Endodermal cell (in vitro differentiated cells): ENCODE data around the gene IL26. TPM values are rescaled to one million over a fixed set of nuclear protein-coding genes. Genes with fewer than 3 reads are reported as not detected.
"Not testable (repeated sequence)": the region's sequence is repeated elsewhere in the genome, so short reads cannot be mapped to it uniquely, and the experiment has no call there.

Experiments used
- DNase-seq: peaks from one replicate; pipeline ENCODE4 v3.0.0-alpha.2; 2017
- H3K27ac ChIP-seq: 2 replicates; pipeline ENCODE4 v1.5.1; 2013; ENCODE audit warnings: mild to moderate bottlenecking, low read depth, low read length, moderate library complexity
- H3K27me3 ChIP-seq: 2 replicates; pipeline ENCODE4 v1.6.1; 2013; ENCODE audit warnings: mild to moderate bottlenecking, low read length, moderate library complexity; ENCODE audit not compliant: insufficient read depth, control insufficient read depth, poor library complexity, severe bottlenecking
- H3K36me3 ChIP-seq: 2 replicates; pipeline ENCODE4 v1.7.0; 2013; ENCODE audit warnings: mild to moderate bottlenecking, low read length, moderate library complexity; ENCODE audit not compliant: control insufficient read depth, insufficient read depth
- H3K4me1 ChIP-seq: one replicate; pipeline ENCODE4 v1.7.0; 2013; ENCODE audit warnings: low read length; ENCODE audit not compliant: control insufficient read depth, insufficient read depth
- H3K4me3 ChIP-seq: 2 replicates; pipeline ENCODE4 v1.5.1; 2013; ENCODE audit warnings: mild to moderate bottlenecking, low read length, moderate library complexity
- H3K9ac ChIP-seq: 2 replicates; pipeline ENCODE4 v1.6.1; 2013; ENCODE audit warnings: mild to moderate bottlenecking, low read length, moderate library complexity; ENCODE audit not compliant: poor library complexity, severe bottlenecking; ENCODE audit errors: extremely low read depth
- H3K9me3 ChIP-seq: 2 replicates; pipeline ENCODE4 v1.6.1; 2013; ENCODE audit warnings: mild to moderate bottlenecking, low read length, moderate library complexity; ENCODE audit not compliant: control insufficient read depth
- H3K27ac Mint-ChIP-seq: 2 replicates; pipeline ENCODE4 v1.8.0; 2020; ENCODE audit warnings: mixed read lengths
- H3K27me3 Mint-ChIP-seq: 2 replicates; pipeline ENCODE4 v1.8.0; 2021; ENCODE audit warnings: mild to moderate bottlenecking, mixed read lengths; ENCODE audit not compliant: insufficient read depth
- H3K36me3 Mint-ChIP-seq: 2 replicates; pipeline ENCODE4 v1.8.0; 2020; ENCODE audit warnings: low read depth, mixed read lengths
- H3K4me1 Mint-ChIP-seq: 2 replicates; pipeline ENCODE4 v1.8.0; 2020; ENCODE audit warnings: mixed read lengths
- H3K4me3 Mint-ChIP-seq: 2 replicates; pipeline ENCODE4 v1.8.0; 2020; ENCODE audit warnings: mild to moderate bottlenecking, moderate library complexity, mixed read lengths
- H3K9me3 Mint-ChIP-seq: 2 replicates; pipeline ENCODE4 v1.8.0; 2020; ENCODE audit warnings: mild to moderate bottlenecking, mixed read lengths
- WGBS, 2 experiments: methylation state at CpG; one replicate each; pipeline versions ENCODE4 v1.1.5 to v1.1.7; 2013; ENCODE audit warnings: missing lambda C conversion rate in 2 of 2, mixed read lengths in 1 of 2; ENCODE audit not compliant: insufficient coverage in 1 of 2, insufficient read length in 1 of 2; 5-methylcytosine and 5-hydroxymethylcytosine counted together
- total RNA-seq, 2 donors: library from RNA; stranded (reverse); fragmentation: NEBNext Ultra II Directional in 1 of 2; extraction: Animal tissue kit (Norgen Biotek cat#: 25700) in 1 of 2; gene quantifications; 2 replicates in 1 of 2; 3 replicates in 1 of 2; pipeline ENCODE4 v1.2.1, GENCODE V29; 2021
- TF ChIP-seq, protein P1 (sequence below): fragments of 200-600 bp; sonication (generic); conservative IDR thresholded peaks from 2 replicates; pipeline ENCODE4 v1.5.0; 2021; ENCODE audit warnings: antibody characterized with exemption, mild to moderate bottlenecking

The IL26 gene
- total RNA-seq, 2 donors from 2014 or later, result not detected

DNA sequence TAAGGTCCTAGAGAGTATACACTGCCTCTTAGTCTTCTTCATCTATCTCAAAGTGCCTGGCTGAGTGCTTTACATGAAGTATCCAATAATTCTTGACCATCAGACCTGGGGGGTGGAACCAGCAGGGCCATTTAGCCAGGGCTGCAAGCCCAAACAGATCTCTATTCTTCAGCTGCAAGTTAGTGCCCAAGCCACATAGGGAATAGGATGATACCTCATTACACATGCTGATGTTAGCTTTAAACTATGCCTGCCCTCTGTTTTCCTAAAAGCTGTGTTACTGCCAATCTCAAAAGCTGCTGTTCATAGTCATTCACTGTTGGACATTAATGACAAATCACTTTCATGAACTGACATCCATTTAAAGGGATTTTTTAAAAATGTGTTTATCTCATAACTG is 49.4 kb downstream of the IL26 start:
- H3K9me3 Mint-ChIP-seq, result no peaks in the 10 kb centered on the region
- H3K27ac Mint-ChIP-seq, result no peak overlapping the region
- no peaks in the 10 kb centered on the region for H3K36me3 Mint-ChIP-seq
- DNase-seq, result no peak
- Histone ChIP-seq H3K9me3 (no peaks in the 10 kb centered on the region), H3K4me1 (no peaks in the 10 kb centered on the region), H3K27me3 (no peaks in the 10 kb centered on the region), H3K9ac (no peak overlapping the region), H3K27ac (no peak overlapping the region), H3K4me3 (no peak overlapping the region), H3K36me3 (no peaks in the 10 kb centered on the region)
- TF ChIP-seq, protein P1, sequence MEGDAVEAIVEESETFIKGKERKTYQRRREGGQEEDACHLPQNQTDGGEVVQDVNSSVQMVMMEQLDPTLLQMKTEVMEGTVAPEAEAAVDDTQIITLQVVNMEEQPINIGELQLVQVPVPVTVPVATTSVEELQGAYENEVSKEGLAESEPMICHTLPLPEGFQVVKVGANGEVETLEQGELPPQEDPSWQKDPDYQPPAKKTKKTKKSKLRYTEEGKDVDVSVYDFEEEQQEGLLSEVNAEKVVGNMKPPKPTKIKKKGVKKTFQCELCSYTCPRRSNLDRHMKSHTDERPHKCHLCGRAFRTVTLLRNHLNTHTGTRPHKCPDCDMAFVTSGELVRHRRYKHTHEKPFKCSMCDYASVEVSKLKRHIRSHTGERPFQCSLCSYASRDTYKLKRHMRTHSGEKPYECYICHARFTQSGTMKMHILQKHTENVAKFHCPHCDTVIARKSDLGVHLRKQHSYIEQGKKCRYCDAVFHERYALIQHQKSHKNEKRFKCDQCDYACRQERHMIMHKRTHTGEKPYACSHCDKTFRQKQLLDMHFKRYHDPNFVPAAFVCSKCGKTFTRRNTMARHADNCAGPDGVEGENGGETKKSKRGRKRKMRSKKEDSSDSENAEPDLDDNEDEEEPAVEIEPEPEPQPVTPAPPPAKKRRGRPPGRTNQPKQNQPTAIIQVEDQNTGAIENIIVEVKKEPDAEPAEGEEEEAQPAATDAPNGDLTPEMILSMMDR, result no peak
- no peak overlapping the region for H3K4me3 Mint-ChIP-seq
- H3K4me1 Mint-ChIP-seq, result peaks cover 13% of the 10 kb centered on the region
- no peaks in the 10 kb centered on the region for H3K27me3 Mint-ChIP-seq

DNA sequence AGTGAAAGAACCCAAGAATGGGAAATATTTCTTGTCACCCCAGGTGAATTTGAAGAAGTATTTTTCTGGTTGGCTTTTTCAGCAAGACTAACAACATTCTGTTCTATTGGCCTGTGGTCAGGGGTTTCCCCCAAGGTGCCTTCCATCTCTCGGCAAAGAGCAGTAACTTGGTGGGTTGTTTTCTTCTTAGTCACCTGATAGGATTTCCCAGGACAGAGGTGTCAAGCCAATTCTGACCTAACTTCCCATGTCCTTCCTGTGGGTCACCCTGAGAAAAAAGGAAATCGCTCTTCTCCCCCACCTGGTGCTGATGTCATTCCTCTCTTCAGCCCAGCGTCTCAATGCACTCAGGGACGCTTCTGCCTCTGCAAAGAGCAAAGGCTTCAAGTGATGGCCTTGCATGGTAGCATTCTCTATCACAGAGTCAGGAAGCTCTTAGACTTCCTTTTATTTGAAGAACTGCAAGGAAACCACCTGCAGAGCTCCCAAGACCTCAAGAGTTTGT is 50.0 kb downstream of the IL26 start:
- DNase-seq, result peak; percentile 61
- no peaks in the 10 kb centered on the region for H3K36me3 ChIP-seq
- no peaks in the 10 kb centered on the region for H3K27me3 ChIP-seq
- Mint-ChIP-seq H3K27me3 (no peaks in the 10 kb centered on the region), H3K36me3 (no peaks in the 10 kb centered on the region), H3K4me1 (peaks cover 13% of the 10 kb centered on the region), H3K27ac (no peak overlapping the region), H3K4me3 (no peak overlapping the region), H3K9me3 (no peaks in the 10 kb centered on the region)
- no peaks in the 10 kb centered on the region for H3K9me3 ChIP-seq
- no peak overlapping the region for H3K9ac ChIP-seq
- 88 to 100% methylated on average over 1 to 4 of the region's 4 CpGs for WGBS, 2 experiments
- no peak overlapping the region for H3K4me3 ChIP-seq
- no peaks in the 10 kb centered on the region for H3K4me1 ChIP-seq
- TF ChIP-seq, protein P1, result no peak
- no peak overlapping the region for H3K27ac ChIP-seq

DNA sequence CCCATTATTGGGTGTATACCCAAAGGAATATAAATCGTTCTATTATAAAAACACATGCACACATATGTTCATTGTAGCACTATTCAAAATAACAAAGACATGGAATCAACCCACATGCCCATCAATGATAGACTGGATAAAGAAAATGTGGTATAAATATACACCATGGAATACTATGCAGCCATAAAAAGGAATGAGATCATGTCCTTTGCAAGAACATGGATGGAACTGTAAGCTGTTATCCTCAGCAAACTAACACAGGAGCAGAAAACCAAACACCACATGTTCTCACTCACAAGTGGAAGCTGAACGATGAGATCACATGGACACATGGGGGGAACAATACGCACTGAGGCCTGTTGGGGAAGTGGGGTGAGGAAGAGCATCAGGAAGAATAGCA is 50.8 kb downstream of the IL26 start:
- peaks cover 13% of the 10 kb centered on the region for H3K4me1 Mint-ChIP-seq
- H3K27ac Mint-ChIP-seq, H3K4me3 ChIP-seq, H3K27me3 Mint-ChIP-seq, DNase-seq, H3K36me3 Mint-ChIP-seq, H3K4me3 Mint-ChIP-seq, H3K9ac ChIP-seq, H3K9me3 Mint-ChIP-seq, H3K4me1 ChIP-seq, H3K27me3 ChIP-seq, H3K9me3 ChIP-seq, H3K27ac ChIP-seq, H3K36me3 ChIP-seq: not testable (repeated sequence)
- WGBS, 2 experiments, result 90% methylated on average over 3 of the region's 3 CpGs; no CpG with 5 or more reads in 1 of the 2 experiments

DNA sequence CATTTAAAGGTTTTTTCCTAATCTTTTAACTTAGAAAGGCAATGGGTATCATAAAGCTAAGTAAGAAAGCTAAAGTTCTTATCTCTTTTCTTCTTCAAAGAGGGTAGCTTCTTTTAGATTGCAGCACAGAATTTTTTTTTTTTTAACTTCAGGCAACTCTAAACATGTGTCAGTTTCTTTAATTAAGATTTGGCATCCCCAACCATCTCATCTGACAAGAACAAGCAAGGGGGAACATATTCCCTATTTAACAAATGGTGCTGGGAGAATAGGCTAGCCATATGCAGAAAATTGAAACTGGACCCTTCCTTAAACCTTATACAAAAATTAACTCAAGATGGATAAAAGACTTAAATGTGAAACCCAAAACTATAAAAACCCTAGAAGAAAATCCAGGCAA is 51.8 kb downstream of the IL26 start:
- no peak overlapping the region for H3K4me3 Mint-ChIP-seq
- TF ChIP-seq, protein P1, result no peak
- peaks cover 13% of the 10 kb centered on the region for H3K4me1 Mint-ChIP-seq
- Histone ChIP-seq H3K4me1 (no peaks in the 10 kb centered on the region), H3K9ac (no peak overlapping the region), H3K27me3 (no peaks in the 10 kb centered on the region), H3K27ac (no peak overlapping the region), H3K4me3 (no peak overlapping the region), H3K9me3 (no peaks in the 10 kb centered on the region), H3K36me3 (no peaks in the 10 kb centered on the region)
- no peaks in the 10 kb centered on the region for H3K9me3 Mint-ChIP-seq
- no peaks in the 10 kb centered on the region for H3K27me3 Mint-ChIP-seq
- no peaks in the 10 kb centered on the region for H3K36me3 Mint-ChIP-seq
- DNase-seq, result no peak
- no peak overlapping the region for H3K27ac Mint-ChIP-seq
